ENCODE measurements around the gene CCDC159. TPM values are rescaled to one million over a fixed set of nuclear protein-coding genes. Genes with fewer than 3 reads are reported as not detected.
A peak's percentile ranks its signal among the peaks of the same experiment; 100 is the strongest.

Gene CCDC159
- total and polyA plus RNA-seq, 2 donors (not counting 1 experiment from before 2014, with no cell fraction given) = 57.5 to 128 TPM

DNA sequence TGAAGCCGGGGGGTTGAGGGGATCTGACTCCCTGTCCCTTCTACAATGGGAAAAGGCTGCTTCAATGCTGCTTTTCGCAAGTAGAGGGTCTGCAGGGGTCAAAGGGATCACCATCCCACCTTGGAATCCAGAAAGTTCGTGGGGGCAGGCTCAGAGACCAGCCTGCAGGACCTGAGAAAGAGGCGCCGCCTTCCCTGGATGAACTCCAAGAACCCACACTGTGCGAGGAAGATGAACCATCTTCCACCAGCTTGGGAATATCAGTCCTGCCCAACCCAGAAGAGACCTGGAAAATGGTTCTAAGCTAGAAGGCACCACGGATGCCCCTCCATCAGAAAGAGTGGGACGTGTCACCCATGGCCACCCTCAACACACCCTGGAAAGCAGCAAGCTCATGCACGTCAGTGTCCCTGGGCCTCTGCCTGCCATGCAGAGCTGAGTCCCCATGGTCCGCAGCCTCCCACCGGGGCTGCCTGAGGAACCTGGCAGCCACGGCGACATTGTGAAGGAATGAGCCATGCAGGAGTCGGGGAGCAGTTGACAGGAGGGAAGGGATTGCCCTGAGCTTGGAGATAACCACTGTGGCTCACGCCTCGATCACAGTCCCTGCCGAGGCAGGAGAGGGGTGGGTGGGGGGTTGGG is 21.4 kb upstream of the CCDC159 start:
- Histone ChIP-seq H3K36me3 (replicated peaks in 1 of 2; ENCODE audit: control extremely low read depth in 1 of 2, control insufficient read depth in 1 of 2, extremely low read depth in 1 of 2, insufficient read depth in 2 of 2, low read length in 1 of 2) (peaks cover 0 to 1% of the 10 kb centered on the region in 2 experiments), H3K27me3 (replicated peaks in 1 of 4; ENCODE audit: control extremely low read depth in 1 of 4, control insufficient read depth in 3 of 4, insufficient read depth in 4 of 4, low read length in 3 of 4) (peaks cover 0 to 5% (median 0%) of the 10 kb centered on the region in 4 experiments), H3K4me2 (replicated peaks; ENCODE audit: low read depth, low read length, poor library complexity, severe bottlenecking) (peak overlapping the region; percentile 72), H3K9ac (ENCODE audit: low read length) (no peak overlapping the region), H4K20me1 (ENCODE audit: control insufficient read depth, insufficient read depth, low read length, poor library complexity, severe bottlenecking) (no peaks in the 10 kb centered on the region), H3K27ac (ENCODE audit: low read length in 2 of 2) (peak overlapping the region in 1 of 2 donors; percentile 61), H2AFZ (ENCODE audit: insufficient read depth, low read depth, low read length, poor library complexity, severe bottlenecking) (peak overlapping the region; percentile 56), H3K4me3 (ENCODE audit: control extremely low read depth in 1 of 5, extremely low read depth in 1 of 5, insufficient read depth in 1 of 5, low read depth in 2 of 5, low read length in 4 of 5) (no peak overlapping the region), H3K4me1 (ENCODE audit: control insufficient read depth in 2 of 2, insufficient read depth in 2 of 2, low read length in 2 of 2) (peaks cover 31 to 43% of the 10 kb centered on the region in 2 donors), H3K79me2 (ENCODE audit: control insufficient read depth, insufficient read depth, low read length) (no peaks in the 10 kb centered on the region), H3K9me3 (ENCODE audit: control extremely low read depth in 1 of 3, control insufficient read depth in 2 of 3, insufficient read depth in 1 of 3, low read length in 2 of 3) (peaks cover 0 to 5% (median 0%) of the 10 kb centered on the region in 3 donors)
- H3K27ac Mint-ChIP-seq = no peak overlapping the region
- H3K4me1 Mint-ChIP-seq = peaks cover 38% of the 10 kb centered on the region
- peak overlapping the region; percentile 75 for H3K4me3 Mint-ChIP-seq
- TF ChIP-seq EZH2 (IDR thresholded peaks at IDR 0.05; ENCODE audit: borderline replicate concordance, insufficient read depth, low read depth, low read length, poor library complexity, severe bottlenecking) = no peak
- DNase-seq (no peak), ATAC-seq (ENCODE audit: low read depth) (no peak)
- no peaks in the 10 kb centered on the region for H3K27me3 Mint-ChIP-seq
- 79% methylated on average over 15 of the region's 17 CpGs for WGBS (ENCODE audit: insufficient coverage)
- intact Hi-C loops (cut with micrococcal nuclease) = no loop called here
- H3K9me3 Mint-ChIP-seq (ENCODE audit: insufficient read depth) = no peaks in the 10 kb centered on the region
- POLR2A ChIA-PET = interaction anchor here (0.6 kb wide), 1 partner anchor 226 kb away, joined by 11 read pairs; no protein-coding TSS in a partner anchor
- CTCF ChIA-PET = interaction anchor here (1.1 to 1.6 kb wide), 2 partner anchors 30 to 58 kb away, joined by 3 to 10 read pairs; no protein-coding TSS in a partner anchor

- H3K36me3 ChIP-seq (replicated peaks in 1 of 2; ENCODE audit: control extremely low read depth in 1 of 2, control insufficient read depth in 1 of 2, extremely low read depth in 1 of 2, insufficient read depth in 2 of 2, low read length in 1 of 2) = peaks cover 0 to 1% of the 10 kb centered on the region in 2 experiments
- DNase-seq = no peak
- H3K27ac Mint-ChIP-seq = peak overlapping the region; percentile 15
- no peak overlapping the region for H3K9ac ChIP-seq (ENCODE audit: low read length)
- no peak overlapping the region for H3K4me2 ChIP-seq (replicated peaks; ENCODE audit: low read depth, low read length, poor library complexity, severe bottlenecking)
- no peaks in the 10 kb centered on the region for H3K9me3 Mint-ChIP-seq (ENCODE audit: insufficient read depth)
- H3K9me3 ChIP-seq (ENCODE audit: control extremely low read depth in 1 of 3, control insufficient read depth in 2 of 3, insufficient read depth in 1 of 3, low read length in 2 of 3) = peaks cover 0 to 5% (median 0%) of the 10 kb centered on the region in 3 donors
- H3K79me2 ChIP-seq (ENCODE audit: control insufficient read depth, insufficient read depth, low read length) = no peaks in the 10 kb centered on the region
- CTCF ChIA-PET = interaction anchor here (1.6 kb wide), 1 partner anchor 31 kb away, joined by 10 read pairs; no protein-coding TSS in a partner anchor
- WGBS (ENCODE audit: insufficient coverage) = 95% methylated on average over 2 of the region's 7 CpGs
- H3K27me3 Mint-ChIP-seq = no peaks in the 10 kb centered on the region
- TF ChIP-seq EZH2 (IDR thresholded peaks at IDR 0.05; ENCODE audit: borderline replicate concordance, insufficient read depth, low read depth, low read length, poor library complexity, severe bottlenecking) = no peak
- TF ChIP-seq, protein P1, sequence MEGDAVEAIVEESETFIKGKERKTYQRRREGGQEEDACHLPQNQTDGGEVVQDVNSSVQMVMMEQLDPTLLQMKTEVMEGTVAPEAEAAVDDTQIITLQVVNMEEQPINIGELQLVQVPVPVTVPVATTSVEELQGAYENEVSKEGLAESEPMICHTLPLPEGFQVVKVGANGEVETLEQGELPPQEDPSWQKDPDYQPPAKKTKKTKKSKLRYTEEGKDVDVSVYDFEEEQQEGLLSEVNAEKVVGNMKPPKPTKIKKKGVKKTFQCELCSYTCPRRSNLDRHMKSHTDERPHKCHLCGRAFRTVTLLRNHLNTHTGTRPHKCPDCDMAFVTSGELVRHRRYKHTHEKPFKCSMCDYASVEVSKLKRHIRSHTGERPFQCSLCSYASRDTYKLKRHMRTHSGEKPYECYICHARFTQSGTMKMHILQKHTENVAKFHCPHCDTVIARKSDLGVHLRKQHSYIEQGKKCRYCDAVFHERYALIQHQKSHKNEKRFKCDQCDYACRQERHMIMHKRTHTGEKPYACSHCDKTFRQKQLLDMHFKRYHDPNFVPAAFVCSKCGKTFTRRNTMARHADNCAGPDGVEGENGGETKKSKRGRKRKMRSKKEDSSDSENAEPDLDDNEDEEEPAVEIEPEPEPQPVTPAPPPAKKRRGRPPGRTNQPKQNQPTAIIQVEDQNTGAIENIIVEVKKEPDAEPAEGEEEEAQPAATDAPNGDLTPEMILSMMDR (IDR thresholded peaks at IDR 0.05) = no peak
- H3K27ac ChIP-seq (ENCODE audit: low read length in 2 of 2) = no peak overlapping the region
- ATAC-seq (ENCODE audit: low read depth) = no peak
- no peak overlapping the region for H3K4me3 ChIP-seq (ENCODE audit: control extremely low read depth in 1 of 5, extremely low read depth in 1 of 5, insufficient read depth in 1 of 5, low read depth in 2 of 5, low read length in 4 of 5)
- intact Hi-C loops (cut with micrococcal nuclease) = no loop called here
- no peak overlapping the region for H3K4me3 Mint-ChIP-seq
- peaks cover 29 to 39% of the 10 kb centered on the region in 2 donors for H3K4me1 ChIP-seq (ENCODE audit: control insufficient read depth in 2 of 2, insufficient read depth in 2 of 2, low read length in 2 of 2)
- H2AFZ ChIP-seq (ENCODE audit: insufficient read depth, low read depth, low read length, poor library complexity, severe bottlenecking) = no peak overlapping the region
- POLR2A ChIA-PET = no interaction called here
- no peaks in the 10 kb centered on the region for H4K20me1 ChIP-seq (ENCODE audit: control insufficient read depth, insufficient read depth, low read length, poor library complexity, severe bottlenecking)
- peaks cover 0 to 5% (median 0%) of the 10 kb centered on the region in 4 experiments for H3K27me3 ChIP-seq (replicated peaks in 1 of 4; ENCODE audit: control extremely low read depth in 1 of 4, control insufficient read depth in 3 of 4, insufficient read depth in 4 of 4, low read length in 3 of 4)
- peaks cover 37% of the 10 kb centered on the region for H3K4me1 Mint-ChIP-seq
Observed at GRCh38 chr19:11325544-11325943, 20.8 kb upstream of the CCDC159 start.

Measured in B cell (primary cell).